DND-41 (cell line): ENCODE data around the gene OLFML1.
"Not testable (repeated sequence)": the region's sequence is repeated elsewhere in the genome, so short reads cannot be mapped to it uniquely, and the experiment has no call there.

Experiments
- ATAC-seq: fragments of 200-7000 bp; cut with Tn5 transposase; 3 replicates; pipeline ENCODE4 v1.9.1; 2021; ENCODE audit warnings: low read depth; ENCODE audit not compliant: insufficient read depth
- DNase-seq: peaks from one replicate; pipeline ENCODE4 v3.0.0-alpha.2; 2020
- H2AFZ ChIP-seq: 2 replicates; pipeline ENCODE4 v1.6.0; 2012; ENCODE audit warnings: low read depth, low read length
- H3K27ac ChIP-seq: 2 replicates; pipeline ENCODE4 v1.5.1; 2012; ENCODE audit warnings: low read length, inconsistent platforms
- H3K27me3 ChIP-seq: fragments of 200-600 bp; sonication (generic); 2 replicates; pipeline ENCODE4 v1.6.0; 2012; ENCODE audit warnings: low read length, mild to moderate bottlenecking, inconsistent platforms; ENCODE audit not compliant: insufficient read depth, poor library complexity
- H3K36me3 ChIP-seq: 2 replicates; pipeline ENCODE4 v1.5.1; 2012; ENCODE audit warnings: low read length, inconsistent platforms; ENCODE audit not compliant: insufficient read depth
- H3K4me1 ChIP-seq: 2 replicates; pipeline ENCODE4 v1.5.1; 2012; ENCODE audit warnings: mild to moderate bottlenecking, low read length; ENCODE audit not compliant: insufficient read depth
- H3K4me2 ChIP-seq: 2 replicates; pipeline ENCODE4 v1.6.0; 2012; ENCODE audit warnings: mild to moderate bottlenecking, moderate library complexity, low read length, inconsistent platforms; ENCODE audit not compliant: insufficient read depth
- H3K4me3 ChIP-seq, 2 experiments: fragments of 200-600 bp in 1 of 2; shearing (Covaris generic) in 1 of 2; 2 replicates each; pipeline ENCODE4 v1.5.1; 2012 to 2016; ENCODE audit warnings: inconsistent platforms in 2 of 2, low read length in 2 of 2, mild to moderate bottlenecking in 2 of 2, low read depth in 1 of 2, moderate library complexity in 1 of 2
- H3K79me2 ChIP-seq: 2 replicates; pipeline ENCODE4 v1.6.0; 2012; ENCODE audit warnings: low read length, inconsistent platforms; ENCODE audit not compliant: insufficient read depth
- H3K9ac ChIP-seq: 2 replicates; pipeline ENCODE4 v1.6.0; 2012; ENCODE audit warnings: low read depth, mild to moderate bottlenecking, inconsistent platforms, low read length, moderate library complexity
- H3K9me3 ChIP-seq: 2 replicates; pipeline ENCODE4 v1.5.1; 2012; ENCODE audit warnings: low read length, moderate library complexity, mild to moderate bottlenecking, inconsistent platforms; ENCODE audit not compliant: insufficient read depth, severe bottlenecking
- H4K20me1 ChIP-seq: 2 replicates; pipeline ENCODE4 v1.6.0; 2012; ENCODE audit warnings: low read length; ENCODE audit not compliant: insufficient read depth
- EZH2 ChIP-seq: IDR thresholded peaks from 3 replicates; pipeline ENCODE4 v1.6.1; 2012; ENCODE audit warnings: borderline replicate concordance, low read depth, mild to moderate bottlenecking, moderate library complexity, low read length, inconsistent platforms; ENCODE audit not compliant: severe bottlenecking
- TF ChIP-seq, protein P1 (sequence below): IDR thresholded peaks from 2 replicates; pipeline ENCODE4 v1.5.1; 2012; ENCODE audit warnings: borderline replicate concordance, low read length, moderate library complexity, mild to moderate bottlenecking; ENCODE audit not compliant: poor library complexity, severe bottlenecking; ENCODE audit errors: extremely low read depth

Gene OLFML1

GRCh38 chr11:7514099-7514591 is 28.8 kb downstream of the OLFML1 start:
- Histone ChIP-seq H3K27me3 (no peaks in the 10 kb centered on the region), H3K9ac (no peak overlapping the region), H3K27ac (no peak overlapping the region), H3K4me2 (no peak overlapping the region), H3K79me2 (no peaks in the 10 kb centered on the region), H2AFZ (no peak overlapping the region), H4K20me1 (no peaks in the 10 kb centered on the region), H3K9me3 (no peaks in the 10 kb centered on the region), H3K4me1 (no peaks in the 10 kb centered on the region), H3K4me3 (no peak overlapping the region), H3K36me3 (no peaks in the 10 kb centered on the region)
- no peak for ATAC-seq
- no peak for TF ChIP-seq EZH2
- TF ChIP-seq, protein P1, sequence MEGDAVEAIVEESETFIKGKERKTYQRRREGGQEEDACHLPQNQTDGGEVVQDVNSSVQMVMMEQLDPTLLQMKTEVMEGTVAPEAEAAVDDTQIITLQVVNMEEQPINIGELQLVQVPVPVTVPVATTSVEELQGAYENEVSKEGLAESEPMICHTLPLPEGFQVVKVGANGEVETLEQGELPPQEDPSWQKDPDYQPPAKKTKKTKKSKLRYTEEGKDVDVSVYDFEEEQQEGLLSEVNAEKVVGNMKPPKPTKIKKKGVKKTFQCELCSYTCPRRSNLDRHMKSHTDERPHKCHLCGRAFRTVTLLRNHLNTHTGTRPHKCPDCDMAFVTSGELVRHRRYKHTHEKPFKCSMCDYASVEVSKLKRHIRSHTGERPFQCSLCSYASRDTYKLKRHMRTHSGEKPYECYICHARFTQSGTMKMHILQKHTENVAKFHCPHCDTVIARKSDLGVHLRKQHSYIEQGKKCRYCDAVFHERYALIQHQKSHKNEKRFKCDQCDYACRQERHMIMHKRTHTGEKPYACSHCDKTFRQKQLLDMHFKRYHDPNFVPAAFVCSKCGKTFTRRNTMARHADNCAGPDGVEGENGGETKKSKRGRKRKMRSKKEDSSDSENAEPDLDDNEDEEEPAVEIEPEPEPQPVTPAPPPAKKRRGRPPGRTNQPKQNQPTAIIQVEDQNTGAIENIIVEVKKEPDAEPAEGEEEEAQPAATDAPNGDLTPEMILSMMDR: no peak
- DNase-seq: no peak

DNA sequence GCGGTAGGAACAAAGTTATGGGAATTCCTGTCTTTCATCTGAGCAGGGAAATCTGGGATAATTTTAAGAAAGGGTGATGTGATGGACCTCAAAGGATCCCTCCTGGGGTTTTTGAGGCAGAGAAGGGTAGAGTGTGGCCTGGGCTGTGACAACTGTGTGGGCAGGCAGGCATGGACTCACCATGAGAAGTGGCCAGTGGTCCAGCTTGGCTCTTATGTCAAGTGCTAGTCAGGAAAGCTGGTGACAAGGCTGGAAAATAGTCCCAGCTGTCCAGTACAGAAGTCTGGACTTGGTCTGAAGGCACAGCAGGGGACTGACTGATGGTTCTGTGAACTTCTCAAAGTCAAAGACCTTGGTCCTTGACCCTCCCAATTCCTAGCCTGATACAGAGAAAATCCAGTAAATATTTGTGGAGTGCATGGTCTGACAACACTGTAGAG is 30.2 kb downstream of the OLFML1 start:
- Histone ChIP-seq H3K4me1 (no peaks in the 10 kb centered on the region), H4K20me1 (no peaks in the 10 kb centered on the region), H3K9me3 (no peaks in the 10 kb centered on the region), H3K27ac (no peak overlapping the region), H3K9ac (no peak overlapping the region), H3K4me3 (no peak overlapping the region), H3K4me2 (no peak overlapping the region), H3K27me3 (no peaks in the 10 kb centered on the region), H2AFZ (no peak overlapping the region), H3K79me2 (no peaks in the 10 kb centered on the region), H3K36me3 (no peaks in the 10 kb centered on the region)
- TF ChIP-seq EZH2: no peak
- TF ChIP-seq, protein P1: no peak
- ATAC-seq (no peak), DNase-seq (no peak)

- Histone ChIP-seq H3K4me3 (no peak overlapping the region), H3K27ac (no peak overlapping the region), H3K9ac (no peak overlapping the region), H3K4me2 (no peak overlapping the region), H3K36me3 (no peaks in the 10 kb centered on the region), H3K9me3 (no peaks in the 10 kb centered on the region), H3K79me2 (no peaks in the 10 kb centered on the region), H3K4me1 (no peaks in the 10 kb centered on the region), H2AFZ (no peak overlapping the region), H3K27me3 (no peaks in the 10 kb centered on the region), H4K20me1 (no peaks in the 10 kb centered on the region)
- TF ChIP-seq, protein P1: no peak
- TF ChIP-seq EZH2: no peak
- DNase-seq (no peak), ATAC-seq (no peak)
Observed at GRCh38 chr11:7516475-7516874, 31.2 kb downstream of the OLFML1 start.

- not testable (repeated sequence) for H3K36me3 ChIP-seq, H4K20me1 ChIP-seq, H3K4me1 ChIP-seq, H3K27me3 ChIP-seq, H3K4me2 ChIP-seq, DNase-seq, H3K9ac ChIP-seq, H3K27ac ChIP-seq, ATAC-seq, H2AFZ ChIP-seq, H3K4me3 ChIP-seq, H3K79me2 ChIP-seq, H3K9me3 ChIP-seq
Observed at GRCh38 chr11:7517743-7518142, 32.4 kb downstream of the OLFML1 start.
